Stimulated activated effector memory CD8-positive, alpha-beta T cell treated with anti-CD3 and anti-CD28 coated beads, Interleukin-12 subunit alpha, Interleukin-12 subunit beta, amount 100 ng/mL, for 72 hours (primary cell): ENCODE data around the gene TBC1D22A.
"Not testable (repeated sequence)": the region's sequence is repeated elsewhere in the genome, so short reads cannot be mapped to it uniquely, and the experiment has no call there.

Experiments
- ATAC-seq: fragments of 150-1000 bp; cut with Tn5 transposase; 2 replicates; pipeline ENCODE4 v1.10.0; 2021
- DNase-seq, 2 donors: peaks; one replicate each; pipeline ENCODE4 v3.0.0; 2021 to 2022; ENCODE audit warnings: low spot score in 2 of 2
- H3K27ac Mint-ChIP-seq: one replicate; pipeline ENCODE4 v1.8.0; 2022; ENCODE audit warnings: mild to moderate bottlenecking, mixed read lengths
- H3K36me3 Mint-ChIP-seq: one replicate; pipeline ENCODE4 v1.8.0; 2022; ENCODE audit warnings: mild to moderate bottlenecking, mixed read lengths
- H3K4me1 Mint-ChIP-seq: one replicate; pipeline ENCODE4 v1.8.0; 2022; ENCODE audit warnings: mixed read lengths
- H3K4me3 Mint-ChIP-seq: one replicate; pipeline ENCODE4 v1.8.0; 2022; ENCODE audit warnings: mild to moderate bottlenecking, mixed read lengths
- H3K9me3 Mint-ChIP-seq: one replicate; pipeline ENCODE4 v1.8.0; 2022; ENCODE audit warnings: mixed read lengths

The TBC1D22A gene

GRCh38 chr22:47160141-47160541 lies 397.7 kb downstream of the TBC1D22A start:
- Mint-ChIP-seq H3K9me3 (no peaks in the 10 kb centered on the region), H3K4me3 (no peak overlapping the region), H3K4me1 (peaks cover 8% of the 10 kb centered on the region), H3K36me3 (peaks cover 12% of the 10 kb centered on the region), H3K27ac (no peak overlapping the region)
- ATAC-seq: no peak
- no peak for DNase-seq

GRCh38 chr22:47160781-47161520 lies 398.5 kb downstream of the TBC1D22A start:
- Mint-ChIP-seq H3K9me3 (no peaks in the 10 kb centered on the region), H3K27ac (no peak overlapping the region), H3K4me1 (peaks cover 8% of the 10 kb centered on the region), H3K36me3 (peaks cover 14% of the 10 kb centered on the region), H3K4me3 (no peak overlapping the region)
- no peak for ATAC-seq
- DNase-seq: no peak

GRCh38 chr22:47161631-47162030 lies 399.2 kb downstream of the TBC1D22A start:
- peaks cover 21% of the 10 kb centered on the region for H3K36me3 Mint-ChIP-seq
- H3K4me3 Mint-ChIP-seq: no peak overlapping the region
- no peaks in the 10 kb centered on the region for H3K9me3 Mint-ChIP-seq
- no peak overlapping the region for H3K27ac Mint-ChIP-seq
- DNase-seq (no peak), ATAC-seq (no peak)
- H3K4me1 Mint-ChIP-seq: peaks cover 6% of the 10 kb centered on the region

GRCh38 chr22:47162865-47163264 lies 400.4 kb downstream of the TBC1D22A start:
- Mint-ChIP-seq H3K9me3 (no peaks in the 10 kb centered on the region), H3K4me3 (no peak overlapping the region), H3K27ac (no peak overlapping the region), H3K36me3 (peaks cover 25% of the 10 kb centered on the region), H3K4me1 (peaks cover 2% of the 10 kb centered on the region)
- DNase-seq (no peak), ATAC-seq (no peak)

- Mint-ChIP-seq H3K27ac (no peak overlapping the region), H3K4me3 (no peak overlapping the region), H3K4me1 (peaks cover 5% of the 10 kb centered on the region), H3K9me3 (no peaks in the 10 kb centered on the region), H3K36me3 (peaks cover 28% of the 10 kb centered on the region)
- ATAC-seq (no peak), DNase-seq (no peak)
These were observed 401.0 kb downstream of the TBC1D22A start for GRCh38 chr22:47163481-47163855.

GRCh38 chr22:47163856-47164513 lies 401.5 kb downstream of the TBC1D22A start:
- H3K36me3 Mint-ChIP-seq: peaks cover 28% of the 10 kb centered on the region
- H3K9me3 Mint-ChIP-seq: no peaks in the 10 kb centered on the region
- no peak for DNase-seq

GRCh38 chr22:47164514-47165337 lies 402.3 kb downstream of the TBC1D22A start:
- Mint-ChIP-seq H3K36me3 (peaks cover 28% of the 10 kb centered on the region), H3K4me3 (no peak overlapping the region), H3K4me1 (peaks cover 5% of the 10 kb centered on the region), H3K27ac (no peak overlapping the region), H3K9me3 (no peaks in the 10 kb centered on the region)
- ATAC-seq (no peak), DNase-seq (no peak)

More at GRCh38 chr22:47163856-47164513, 401.5 kb downstream of the TBC1D22A start:
- ATAC-seq: no peak
- Mint-ChIP-seq H3K27ac (no peak overlapping the region), H3K4me1 (peaks cover 5% of the 10 kb centered on the region), H3K4me3 (no peak overlapping the region)

- Mint-ChIP-seq H3K9me3 (no peaks in the 10 kb centered on the region), H3K4me1 (peaks cover 5% of the 10 kb centered on the region), H3K27ac (no peak overlapping the region), H3K4me3 (no peak overlapping the region), H3K36me3 (peaks cover 35% of the 10 kb centered on the region)
- ATAC-seq (no peak), DNase-seq (no peak)
These were observed 403.0 kb downstream of the TBC1D22A start for GRCh38 chr22:47165338-47166032.

GRCh38 chr22:47166033-47166404 lies 403.6 kb downstream of the TBC1D22A start:
- Mint-ChIP-seq H3K27ac (no peak overlapping the region), H3K9me3 (no peaks in the 10 kb centered on the region), H3K4me1 (peaks cover 5% of the 10 kb centered on the region), H3K36me3 (peaks cover 35% of the 10 kb centered on the region), H3K4me3 (no peak overlapping the region)
- ATAC-seq: no peak
- DNase-seq: no peak

GRCh38 chr22:47166446-47167016 lies 404.1 kb downstream of the TBC1D22A start:
- ATAC-seq: no peak
- DNase-seq: no peak
- Mint-ChIP-seq H3K9me3 (no peaks in the 10 kb centered on the region), H3K36me3 (peaks cover 35% of the 10 kb centered on the region), H3K27ac (no peak overlapping the region), H3K4me1 (peaks cover 5% of the 10 kb centered on the region), H3K4me3 (no peak overlapping the region)

- Mint-ChIP-seq H3K36me3 (peaks cover 35% of the 10 kb centered on the region), H3K27ac (no peak overlapping the region), H3K9me3 (no peaks in the 10 kb centered on the region), H3K4me1 (peaks cover 5% of the 10 kb centered on the region), H3K4me3 (no peak overlapping the region)
- ATAC-seq: no peak
- DNase-seq: no peak
These were observed 404.6 kb downstream of the TBC1D22A start for GRCh38 chr22:47167056-47167455.

- not testable (repeated sequence) for H3K27ac Mint-ChIP-seq, DNase-seq, H3K4me1 Mint-ChIP-seq, H3K4me3 Mint-ChIP-seq, H3K9me3 Mint-ChIP-seq, ATAC-seq
- H3K36me3 Mint-ChIP-seq: peaks cover 35% of the 10 kb centered on the region
These were observed 405.5 kb downstream of the TBC1D22A start for GRCh38 chr22:47167921-47168320.

GRCh38 chr22:47168441-47168840 lies 406.0 kb downstream of the TBC1D22A start:
- Mint-ChIP-seq H3K9me3 (no peaks in the 10 kb centered on the region), H3K4me3 (no peak overlapping the region), H3K4me1 (peaks cover 5% of the 10 kb centered on the region), H3K36me3 (peaks cover 31% of the 10 kb centered on the region), H3K27ac (no peak overlapping the region)
- no peak for DNase-seq
- ATAC-seq: no peak

GRCh38 chr22:47168900-47169800 lies 406.7 kb downstream of the TBC1D22A start:
- Mint-ChIP-seq H3K9me3 (no peaks in the 10 kb centered on the region), H3K4me1 (peaks cover 5% of the 10 kb centered on the region), H3K4me3 (no peak overlapping the region), H3K36me3 (peaks cover 34% of the 10 kb centered on the region), H3K27ac (no peak overlapping the region)
- ATAC-seq (no peak), DNase-seq (no peak)
